Nephron progenitor cell (in vitro differentiated cells): ENCODE results near the gene ENO1.
A peak's percentile ranks its signal among the peaks of the same experiment; 100 is the strongest.
"Not testable (repeated sequence)": the region's sequence is repeated elsewhere in the genome, so short reads cannot be mapped to it uniquely, and the experiment has no call there.

Experiments used
- DNase-seq: peaks from one replicate; pipeline ENCODE4 v3.0.0; 2021
- H3K27ac Mint-ChIP-seq: 2 replicates; pipeline ENCODE4 v1.8.0; 2021; ENCODE audit warnings: mild to moderate bottlenecking, moderate library complexity, mixed read lengths
- H3K27me3 Mint-ChIP-seq: 2 replicates; pipeline ENCODE4 v1.8.0; 2021; ENCODE audit warnings: mild to moderate bottlenecking, low read depth, mixed read lengths; ENCODE audit not compliant: poor library complexity
- H3K36me3 Mint-ChIP-seq: 2 replicates; pipeline ENCODE4 v1.8.0; 2021; ENCODE audit warnings: low read depth, mixed read lengths
- H3K4me1 Mint-ChIP-seq: 2 replicates; pipeline ENCODE4 v1.8.0; 2021; ENCODE audit warnings: mixed read lengths
- H3K4me3 Mint-ChIP-seq: 2 replicates; pipeline ENCODE4 v1.8.0; 2021; ENCODE audit warnings: mild to moderate bottlenecking, moderate library complexity, mixed read lengths
- H3K9me3 Mint-ChIP-seq: 2 replicates; pipeline ENCODE4 v1.8.0; 2021; ENCODE audit warnings: mild to moderate bottlenecking, moderate library complexity, mixed read lengths
- CTCF ChIP-seq: fragments of 200-600 bp; sonication (generic); IDR thresholded peaks from 2 replicates; pipeline ENCODE4 v1.5.0; 2021; ENCODE audit warnings: antibody characterized with exemption

ENO1 gene

GRCh38 chr1:8822373-8823294, 55.9 kb downstream of the ENO1 start:
- Mint-ChIP-seq H3K36me3 (no peaks in the 10 kb centered on the region), H3K9me3 (no peaks in the 10 kb centered on the region), H3K4me3 (peak overlapping the region; percentile 29), H3K4me1 (peaks cover 65% of the 10 kb centered on the region), H3K27ac (peak overlapping the region; percentile 98), H3K27me3 (peaks cover 4% of the 10 kb centered on the region)
- DNase-seq = no peak
- no peak for TF ChIP-seq CTCF

- H3K4me3 Mint-ChIP-seq = no peak overlapping the region
- peak overlapping the region; percentile 68 for H3K27ac Mint-ChIP-seq
- no peak for TF ChIP-seq CTCF
- no peak for DNase-seq
- H3K27me3 Mint-ChIP-seq = peaks cover 7% of the 10 kb centered on the region
- no peaks in the 10 kb centered on the region for H3K9me3 Mint-ChIP-seq
- no peaks in the 10 kb centered on the region for H3K36me3 Mint-ChIP-seq
- peaks cover 62% of the 10 kb centered on the region for H3K4me1 Mint-ChIP-seq
Measured at GRCh38 chr1:8821084-8821483, 57.4 kb downstream of the ENO1 start.

GRCh38 chr1:8818789-8819188, 59.7 kb downstream of the ENO1 start:
- not testable (repeated sequence) for DNase-seq, H3K27me3 Mint-ChIP-seq, H3K9me3 Mint-ChIP-seq, H3K36me3 Mint-ChIP-seq
- peaks cover 72% of the 10 kb centered on the region for H3K4me1 Mint-ChIP-seq
- H3K4me3 Mint-ChIP-seq = peak overlapping the region; percentile 92
- H3K27ac Mint-ChIP-seq = peak overlapping the region; percentile 97

- H3K36me3 Mint-ChIP-seq = no peaks in the 10 kb centered on the region
- no peak for DNase-seq
- H3K4me1 Mint-ChIP-seq = peaks cover 70% of the 10 kb centered on the region
- TF ChIP-seq CTCF = no peak
- no peaks in the 10 kb centered on the region for H3K9me3 Mint-ChIP-seq
- peak overlapping the region; percentile 97 for H3K27ac Mint-ChIP-seq
- peak overlapping the region; percentile 92 for H3K4me3 Mint-ChIP-seq
- H3K27me3 Mint-ChIP-seq = peaks cover 3% of the 10 kb centered on the region
Measured at GRCh38 chr1:8818325-8818775, 60.1 kb downstream of the ENO1 start.

- TF ChIP-seq CTCF = no peak
- Mint-ChIP-seq H3K4me3 (peak within 1 kb of the TSS; percentile 98), H3K36me3 (no peaks in the 10 kb centered on the region), H3K27me3 (peaks cover 3% of the 10 kb centered on the region), H3K4me1 (peaks cover 69% of the 10 kb centered on the region), H3K27ac (peak within 1 kb of the TSS; percentile 99), H3K9me3 (no peaks in the 10 kb centered on the region)
- peak; percentile 96 for DNase-seq
Measured at GRCh38 chr1:8817412-8818324, 60.8 kb downstream of the ENO1 start, which contains the start of gene RERE. RERE (minus strand) TSS chr1:8817640.
